GM19395 (cell line): Measurements from ENCODE around the gene TMC1.
A peak's percentile ranks its signal among the peaks of the same experiment; 100 is the strongest.
"Not testable (repeated sequence)": the region's sequence is repeated elsewhere in the genome, so short reads cannot be mapped to it uniquely, and the experiment has no call there.

Source experiments
- ATAC-seq: cut with Tn5 transposase; IDR thresholded peaks from one replicate; pipeline ENCODE4 v1.9.1; 2021; ENCODE audit warnings: mild to moderate bottlenecking, moderate library complexity; ENCODE audit not compliant: unreplicated experiment

The TMC1 gene

GRCh38 chr9:72521416-72521815 is at the start of gene TMC1:
Gene TMC1 (plus strand): TSS chr9:72521608. CDS start chr9:72648649, 127,041 bp downstream.
- not testable (repeated sequence) for ATAC-seq

GRCh38 chr9:72473474-72474261 is 47.7 kb upstream of the TMC1 start:
- peak; percentile 86 for ATAC-seq

GRCh38 chr9:72474676-72475075 is 46.7 kb upstream of the TMC1 start:
- no peak for ATAC-seq

- ATAC-seq, result no peak
Measured at GRCh38 chr9:72476100-72476499, 45.3 kb upstream of the TMC1 start.

GRCh38 chr9:72476617-72477437 is 44.6 kb upstream of the TMC1 start:
- ATAC-seq, result no peak

GRCh38 chr9:72477930-72478518 is 43.4 kb upstream of the TMC1 start:
- no peak for ATAC-seq

GRCh38 chr9:72478966-72479365 is 42.4 kb upstream of the TMC1 start:
- ATAC-seq, result no peak

GRCh38 chr9:72480261-72480660 is 41.1 kb upstream of the TMC1 start:
- not testable (repeated sequence) for ATAC-seq

GRCh38 chr9:72480921-72481320 is 40.5 kb upstream of the TMC1 start:
- no peak for ATAC-seq

GRCh38 chr9:72485821-72486593 is 35.4 kb upstream of the TMC1 start:
- no peak for ATAC-seq

- no peak for ATAC-seq
Measured at GRCh38 chr9:72486594-72486955, 34.8 kb upstream of the TMC1 start.

- ATAC-seq, result not testable (repeated sequence)
Measured at GRCh38 chr9:72487665-72488064, 33.7 kb upstream of the TMC1 start.

- ATAC-seq, result no peak
Measured at GRCh38 chr9:72489986-72490385, 31.4 kb upstream of the TMC1 start.

- ATAC-seq, result no peak
Measured at GRCh38 chr9:72491242-72491641, 30.2 kb upstream of the TMC1 start.

GRCh38 chr9:72494051-72494450 is 27.4 kb upstream of the TMC1 start:
- no peak for ATAC-seq

GRCh38 chr9:72497447-72498046 is 23.9 kb upstream of the TMC1 start:
- ATAC-seq, result no peak

- no peak for ATAC-seq
Measured at GRCh38 chr9:72506615-72507014, 14.8 kb upstream of the TMC1 start.

GRCh38 chr9:72509053-72509452 is 12.4 kb upstream of the TMC1 start:
- peak; percentile 22 for ATAC-seq

- peak; percentile 94 for ATAC-seq
Measured at GRCh38 chr9:72509635-72510034, 11.8 kb upstream of the TMC1 start.

GRCh38 chr9:72521011-72521410 is 397 bp upstream of the TMC1 start:
- ATAC-seq, result not testable (repeated sequence)
